ENCODE data around the gene SND1.

The SND1 gene

DNA sequence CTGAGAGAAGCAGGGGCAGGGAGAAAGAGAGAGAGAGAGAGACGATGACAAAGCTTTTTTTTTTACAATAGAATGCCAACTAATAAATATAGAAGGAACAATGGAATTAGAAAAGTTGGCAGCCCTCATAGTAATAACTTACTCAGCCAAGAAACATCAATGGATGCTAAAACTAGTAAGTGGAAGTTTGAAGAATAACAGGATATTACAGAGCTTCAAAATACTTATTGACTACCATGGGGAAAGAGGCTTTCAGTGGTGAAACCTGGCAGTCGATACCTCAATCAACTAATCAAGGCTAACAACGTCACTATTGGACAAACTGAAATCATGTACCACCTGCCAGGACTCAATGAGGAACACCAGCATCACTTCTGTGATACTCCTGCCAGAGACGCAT lies 479.7 kb downstream of the SND1 start:
- no peak for DNase-seq (ENCODE audit: extremely low spot score)
- CTCF ChIA-PET: interaction anchor here (0.6 kb wide), 1 partner anchor 10 kb away, joined by 3 read pairs; no protein-coding TSS in a partner anchor
- POLR2A ChIA-PET: no interaction called here
- TF ChIP-seq FOXM1 (IDR thresholded peaks at IDR 0.05; ENCODE audit: borderline replicate concordance) (no peak), ARNT (IDR thresholded peaks at IDR 0.05) (no peak), SUZ12 (IDR thresholded peaks at IDR 0.05) (no peak), ZNF384 (IDR thresholded peaks at IDR 0.05) (no peak), L3MBTL2 (conservative IDR thresholded peaks at IDR 0.05) (no peak)

DNA sequence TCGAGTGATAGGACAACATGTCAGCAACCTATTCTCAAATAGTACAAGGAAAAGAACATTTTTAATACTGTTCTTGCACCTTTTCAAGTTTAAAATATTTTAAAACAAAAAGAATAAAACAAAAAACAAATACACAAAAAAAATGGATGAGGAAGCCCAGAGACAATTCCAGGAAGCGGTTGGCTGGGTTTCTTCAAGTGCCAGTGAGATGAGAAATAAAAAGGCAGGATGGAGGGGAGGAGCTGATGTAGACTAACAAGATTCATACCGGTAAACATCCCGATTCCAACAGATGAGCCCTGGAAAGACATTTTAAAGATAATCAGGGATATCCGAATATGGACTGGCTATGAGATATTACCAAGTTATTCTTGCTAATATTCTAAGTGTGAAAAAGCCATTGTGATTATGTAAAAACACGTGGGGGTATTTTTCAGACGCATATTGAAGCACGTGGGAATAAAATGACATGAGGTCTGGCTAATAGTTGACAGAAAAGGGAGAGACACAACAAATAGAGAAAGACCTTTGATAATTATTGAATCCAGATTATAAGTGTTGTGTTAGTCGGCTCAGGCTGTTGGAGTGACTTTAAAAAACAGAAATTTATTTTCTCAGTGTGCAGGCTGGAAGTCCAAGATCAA lies 480.6 kb downstream of the SND1 start:
- ChIA-PET POLR2A (no interaction called here), CTCF (no interaction called here)
- DNase-seq (ENCODE audit: extremely low spot score): no peak
- no peak for TF ChIP-seq FOXA1 (IDR thresholded peaks at IDR 0.05)
- TF ChIP-seq FOXK2 (IDR thresholded peaks at IDR 0.05): no peak
- TF ChIP-seq SP1 (IDR thresholded peaks at IDR 0.05): no peak
- no peak for TF ChIP-seq ELF4 (IDR thresholded peaks at IDR 0.05)
- no peak for TF ChIP-seq NFRKB (IDR thresholded peaks at IDR 0.05)
- no peak for TF ChIP-seq FOXM1 (IDR thresholded peaks at IDR 0.05; ENCODE audit: borderline replicate concordance)
- TF ChIP-seq L3MBTL2 (conservative IDR thresholded peaks at IDR 0.05): no peak
- TF ChIP-seq HDGF (IDR thresholded peaks at IDR 0.05; ENCODE audit: borderline replicate concordance): no peak
- no peak for TF ChIP-seq ARNT (IDR thresholded peaks at IDR 0.05)
- TF ChIP-seq BHLHE40 (IDR thresholded peaks at IDR 0.05; ENCODE audit: borderline replicate concordance): no peak
- TF ChIP-seq TARDBP (IDR thresholded peaks at IDR 0.05): no peak
- no peak for TF ChIP-seq LEF1 (IDR thresholded peaks at IDR 0.05; ENCODE audit: borderline replicate concordance)
- no peak for TF ChIP-seq CTBP1 (IDR thresholded peaks at IDR 0.05; ENCODE audit: borderline replicate concordance)
- TF ChIP-seq, protein P1, sequence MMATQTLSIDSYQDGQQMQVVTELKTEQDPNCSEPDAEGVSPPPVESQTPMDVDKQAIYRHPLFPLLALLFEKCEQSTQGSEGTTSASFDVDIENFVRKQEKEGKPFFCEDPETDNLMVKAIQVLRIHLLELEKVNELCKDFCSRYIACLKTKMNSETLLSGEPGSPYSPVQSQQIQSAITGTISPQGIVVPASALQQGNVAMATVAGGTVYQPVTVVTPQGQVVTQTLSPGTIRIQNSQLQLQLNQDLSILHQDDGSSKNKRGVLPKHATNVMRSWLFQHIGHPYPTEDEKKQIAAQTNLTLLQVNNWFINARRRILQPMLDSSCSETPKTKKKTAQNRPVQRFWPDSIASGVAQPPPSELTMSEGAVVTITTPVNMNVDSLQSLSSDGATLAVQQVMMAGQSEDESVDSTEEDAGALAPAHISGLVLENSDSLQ (IDR thresholded peaks at IDR 0.05): no peak
- TF ChIP-seq SUZ12 (IDR thresholded peaks at IDR 0.05): no peak
- no peak for TF ChIP-seq ZNF384 (IDR thresholded peaks at IDR 0.05)

DNA sequence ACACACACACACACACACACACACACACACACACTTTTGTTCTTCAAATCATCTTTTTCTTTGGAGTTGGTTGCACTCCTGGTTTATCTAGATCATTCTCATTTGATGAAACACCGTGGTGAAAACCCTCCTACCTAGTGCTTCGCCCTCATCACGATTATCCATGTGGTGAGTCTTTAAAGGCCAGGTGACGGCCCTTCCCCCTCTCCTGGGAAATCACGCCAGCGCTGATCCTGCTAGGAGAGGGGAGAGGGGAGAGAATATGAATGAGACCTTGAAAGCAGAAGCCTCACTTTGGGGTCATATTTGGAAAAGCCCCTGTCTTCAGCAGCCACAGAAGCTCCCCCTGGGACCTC lies 483.1 kb downstream of the SND1 start:
- no peak for DNase-seq (ENCODE audit: extremely low spot score)
- TF ChIP-seq FOXM1 (IDR thresholded peaks at IDR 0.05; ENCODE audit: borderline replicate concordance) (no peak), HDGF (IDR thresholded peaks at IDR 0.05; ENCODE audit: borderline replicate concordance) (no peak), CTBP1 (IDR thresholded peaks at IDR 0.05; ENCODE audit: borderline replicate concordance) (no peak), SUZ12 (IDR thresholded peaks at IDR 0.05) (no peak), FOXK2 (IDR thresholded peaks at IDR 0.05) (no peak)
- CTCF ChIA-PET: interaction anchor here (0.9 to 4.8 kb wide), 8 partner anchors 9 to 89 kb away, joined by 3 to 45 read pairs (median 4); no protein-coding TSS in a partner anchor
- POLR2A ChIA-PET: interaction anchor here (1.0 kb wide), 1 partner anchor 75 kb away, joined by 4 read pairs; no protein-coding TSS in a partner anchor

DNA sequence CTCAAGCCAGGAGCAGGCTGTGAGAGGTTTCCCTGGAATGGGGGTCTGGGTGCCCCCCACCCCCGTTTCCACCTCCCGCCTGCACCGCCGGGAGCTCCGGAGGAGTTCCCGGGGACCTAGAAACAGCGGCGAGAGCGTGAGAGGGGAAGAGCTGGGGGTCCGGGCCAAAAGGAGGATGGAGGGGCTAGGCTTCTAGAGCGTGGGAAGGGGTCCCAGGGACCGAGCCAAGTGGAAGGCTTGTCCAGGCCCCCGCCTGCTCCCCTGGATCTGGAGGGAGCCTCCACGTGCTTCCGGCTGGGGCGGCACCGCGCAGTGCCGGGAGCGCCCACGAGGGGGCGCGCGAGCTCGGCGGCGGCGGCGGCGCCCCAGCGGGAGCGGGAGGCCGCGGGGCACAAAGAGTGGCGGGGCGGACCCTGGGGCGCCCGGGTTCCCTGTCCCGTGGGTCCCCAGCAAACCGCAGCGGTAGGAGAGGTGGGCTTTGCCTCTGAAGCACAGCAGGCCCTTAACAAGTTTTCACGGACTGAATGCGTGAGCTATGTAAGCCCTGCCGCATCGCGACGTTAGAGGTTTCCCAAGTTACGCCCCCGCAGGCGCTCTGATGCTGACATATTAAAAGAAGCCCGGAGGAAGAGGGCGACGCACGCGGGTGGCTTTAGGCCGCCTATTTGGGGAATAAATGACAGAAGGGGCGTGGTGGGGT lies 483.7 kb downstream of the SND1 start:
- DNase-seq (ENCODE audit: extremely low spot score): peak; percentile 84
- ChIA-PET CTCF (interaction anchor here (0.9 to 4.8 kb wide), 9 partner anchors 10 to 105 kb away, joined by 3 to 45 read pairs (median 4); no protein-coding TSS in a partner anchor), POLR2A (interaction anchor here (1.0 kb wide), 1 partner anchor 74 kb away, joined by 4 read pairs; no protein-coding TSS in a partner anchor)
- TF ChIP-seq LEF1 (IDR thresholded peaks at IDR 0.05; ENCODE audit: borderline replicate concordance) (0 out of 2 replicates have a peak, but pooled peaks have one; percentile 15), FOXM1 (IDR thresholded peaks at IDR 0.05; ENCODE audit: borderline replicate concordance) (peak; percentile 20; the same call in 1 of the 2 replicates), CTBP1 (IDR thresholded peaks at IDR 0.05; ENCODE audit: borderline replicate concordance) (no peak), L3MBTL2 (conservative IDR thresholded peaks at IDR 0.05) (peak; percentile 93), ARNT (IDR thresholded peaks at IDR 0.05) (0 out of 2 replicates have a peak, but pooled peaks have one; percentile 54), TARDBP (IDR thresholded peaks at IDR 0.05) (no peak), ZNF384 (IDR thresholded peaks at IDR 0.05) (no peak), FOXA1 (IDR thresholded peaks at IDR 0.05) (no peak), SUZ12 (IDR thresholded peaks at IDR 0.05) (no peak), BHLHE40 (IDR thresholded peaks at IDR 0.05; ENCODE audit: borderline replicate concordance) (no peak), NFRKB (IDR thresholded peaks at IDR 0.05) (no peak)
- TF ChIP-seq, protein P1 (IDR thresholded peaks at IDR 0.05): no peak

DNA sequence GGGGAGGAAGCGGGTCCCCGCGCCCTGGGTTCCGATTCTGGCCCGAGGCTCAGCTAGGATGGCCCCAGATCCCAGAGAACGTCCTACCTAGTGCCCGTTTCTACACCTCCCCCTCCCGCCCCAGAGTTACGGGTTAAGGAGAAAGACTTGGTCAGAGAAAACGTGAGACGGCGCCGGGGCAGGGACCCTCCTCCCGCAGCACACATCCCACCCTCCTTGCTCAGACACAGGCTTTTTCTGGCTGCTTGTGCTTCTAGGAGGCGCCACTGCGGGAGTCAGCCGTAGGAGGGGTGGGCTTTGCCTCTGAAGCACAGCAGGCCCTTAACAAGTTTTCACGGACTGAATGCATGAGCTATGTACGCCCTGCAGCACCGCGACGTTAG lies 484.2 kb downstream of the SND1 start:
- DNase-seq (ENCODE audit: extremely low spot score): no peak
- no peak for TF ChIP-seq NFRKB (IDR thresholded peaks at IDR 0.05)
- no peak for TF ChIP-seq FOXA1 (IDR thresholded peaks at IDR 0.05)
- TF ChIP-seq TARDBP (IDR thresholded peaks at IDR 0.05): no peak
- TF ChIP-seq SP1 (IDR thresholded peaks at IDR 0.05): no peak
- TF ChIP-seq FOXK2 (IDR thresholded peaks at IDR 0.05): no peak
- TF ChIP-seq SUZ12 (IDR thresholded peaks at IDR 0.05): no peak
- peak; percentile 8 for TF ChIP-seq L3MBTL2 (conservative IDR thresholded peaks at IDR 0.05)
- no peak for TF ChIP-seq CTBP1 (IDR thresholded peaks at IDR 0.05; ENCODE audit: borderline replicate concordance)
- ChIA-PET CTCF (interaction anchor here (1.0 to 4.8 kb wide), 7 partner anchors 10 to 106 kb away, joined by 3 to 45 read pairs (median 4); no protein-coding TSS in a partner anchor), POLR2A (no interaction called here)

DNA sequence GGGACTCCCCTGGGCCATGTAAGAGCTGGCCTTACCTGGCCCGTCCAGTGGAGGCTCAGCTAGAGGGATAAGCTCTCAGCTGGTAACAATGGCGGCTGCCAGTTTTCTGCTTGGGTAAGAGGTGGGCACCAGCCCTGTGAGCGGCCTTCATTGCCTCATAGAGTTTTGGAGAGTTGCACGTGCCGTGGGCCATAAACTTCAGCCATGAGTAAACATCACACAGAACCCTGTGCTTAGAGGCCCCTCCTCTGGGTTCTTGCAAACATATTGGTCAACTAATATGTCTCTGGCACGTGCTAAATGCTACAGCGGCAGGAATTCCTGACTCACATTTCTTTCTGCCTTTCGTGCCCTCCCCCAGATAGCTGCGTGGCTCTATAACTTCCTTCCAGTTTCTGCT lies 485.2 kb downstream of the SND1 start:
- TF ChIP-seq FOXM1 (IDR thresholded peaks at IDR 0.05; ENCODE audit: borderline replicate concordance) (no peak), ELF4 (IDR thresholded peaks at IDR 0.05) (no peak), L3MBTL2 (conservative IDR thresholded peaks at IDR 0.05) (peak; percentile 42; the same call in 1 of the 2 replicates)
- POLR2A ChIA-PET: no interaction called here
- no peak for DNase-seq (ENCODE audit: extremely low spot score)
- CTCF ChIA-PET: interaction anchor here (0.6 to 4.8 kb wide), 3 partner anchors 9 to 71 kb away, joined by 3 to 45 read pairs (median 13); no protein-coding TSS in a partner anchor
